LNCaP clone FGC (cell line): ENCODE data around the gene ZMAT5.

Source experiments
- DNase-seq: peaks from one replicate; pipeline ENCODE4 v3.0.0-alpha.2; 2011; ENCODE audit warnings: low read depth
- H3K4me3 ChIP-seq: 2 replicates; pipeline ENCODE4 v1.5.1; 2011; ENCODE audit warnings: mild to moderate bottlenecking, low read depth, low read length, control low read depth
- CTCF ChIP-seq: IDR thresholded peaks from 2 replicates; pipeline ENCODE4 v1.5.1; 2012; ENCODE audit warnings: mild to moderate bottlenecking; ENCODE audit not compliant: control insufficient read depth, insufficient read depth; ENCODE audit errors: extremely low read depth

The ZMAT5 gene

GRCh38 chr22:29788339-29789279 is 21.8 kb upstream of the ZMAT5 start:
- no peak overlapping the region for H3K4me3 ChIP-seq
- TF ChIP-seq CTCF = no peak
- DNase-seq = no peak

GRCh38 chr22:29787371-29787980 is 20.7 kb upstream of the ZMAT5 start:
- no peak for TF ChIP-seq CTCF
- H3K4me3 ChIP-seq = no peak overlapping the region
- no peak for DNase-seq

- DNase-seq = no peak
- TF ChIP-seq CTCF = no peak
- no peak overlapping the region for H3K4me3 ChIP-seq
Measured at GRCh38 chr22:29786031-29786430, 19.2 kb upstream of the ZMAT5 start.

- no peak for DNase-seq
- no peak overlapping the region for H3K4me3 ChIP-seq
Measured at GRCh38 chr22:29784451-29785361, 17.9 kb upstream of the ZMAT5 start.

GRCh38 chr22:29782061-29782845 is 15.4 kb upstream of the ZMAT5 start:
- TF ChIP-seq CTCF = no peak
- no peak overlapping the region for H3K4me3 ChIP-seq
- no peak for DNase-seq

More at GRCh38 chr22:29784451-29785361, 17.9 kb upstream of the ZMAT5 start:
- no peak for TF ChIP-seq CTCF
